DOHH2 (cell line): Measurements from ENCODE around the gene USP6NL.

ENCODE experiments used
- H3F3A ChIP-seq: fragments of 200-600 bp; sonication (generic), shearing (Covaris generic); 2 replicates; pipeline ENCODE4 v1.6.0; 2016; ENCODE audit warnings: antibody characterized with exemption, mild to moderate bottlenecking; ENCODE audit not compliant: control insufficient read depth, insufficient read depth
- H3K27ac ChIP-seq: fragments of 200-600 bp; sonication (generic); 2 replicates; pipeline ENCODE4 v1.5.1; 2014; ENCODE audit warnings: low read depth, mild to moderate bottlenecking, low read length, moderate library complexity
- H3K27me3 ChIP-seq: fragments of 200-600 bp; sonication (generic); 2 replicates; pipeline ENCODE4 v1.6.1; 2014; ENCODE audit warnings: mild to moderate bottlenecking, low read length, mixed read lengths; ENCODE audit not compliant: control insufficient read depth
- H3K36me3 ChIP-seq: fragments of 200-600 bp; sonication (generic); 2 replicates; pipeline ENCODE4 v1.6.1; 2014; ENCODE audit warnings: mild to moderate bottlenecking, low read length, moderate library complexity, mixed read lengths; ENCODE audit not compliant: control insufficient read depth
- H3K4me1 ChIP-seq: fragments of 200-600 bp; sonication (generic); 2 replicates; pipeline ENCODE4 v1.6.1; 2014; ENCODE audit warnings: mild to moderate bottlenecking, low read length, mixed read lengths; ENCODE audit not compliant: control insufficient read depth
- H3K4me2 ChIP-seq: fragments of 200-600 bp; sonication (generic); 2 replicates; pipeline ENCODE4 v1.6.0; 2014; ENCODE audit warnings: mild to moderate bottlenecking, low read length, moderate library complexity
- H3K4me3 ChIP-seq: fragments of 200-600 bp; sonication (generic); 2 replicates; pipeline ENCODE4 v1.5.1; 2014; ENCODE audit warnings: mild to moderate bottlenecking, low read length, mixed read lengths
- H3K79me2 ChIP-seq: fragments of 200-600 bp; sonication (generic); 2 replicates; pipeline ENCODE4 v1.6.1; 2014; ENCODE audit warnings: mild to moderate bottlenecking, low read length, mixed read lengths; ENCODE audit not compliant: control insufficient read depth
- H3K9me2 ChIP-seq: fragments of 200-600 bp; sonication (generic); replicated peaks from 2 replicates; pipeline ENCODE4 v1.6.1; 2014; ENCODE audit warnings: mild to moderate bottlenecking, low read length, mixed read lengths; ENCODE audit not compliant: control insufficient read depth
- H3K9me3 ChIP-seq: fragments of 200-600 bp; sonication (generic); 2 replicates; pipeline ENCODE4 v1.6.1; 2014; ENCODE audit warnings: antibody characterized with exemption, low read length, mixed read lengths; ENCODE audit not compliant: control insufficient read depth, insufficient read depth
- H4K20me1 ChIP-seq: fragments of 200-600 bp; sonication (generic); 2 replicates; pipeline ENCODE4 v1.6.0; 2014; ENCODE audit warnings: low read depth, mild to moderate bottlenecking, antibody characterized with exemption, low read length, moderate library complexity; ENCODE audit not compliant: control insufficient read depth, insufficient read depth
- CTCF ChIP-seq: fragments of 200-600 bp; sonication (generic); IDR thresholded peaks from one replicate; pipeline ENCODE4 v1.5.1; 2014; ENCODE audit warnings: antibody characterized with exemption, mild to moderate bottlenecking, low read depth, low read length; ENCODE audit not compliant: poor library complexity, severe bottlenecking
- EZH2phosphoT487 ChIP-seq: fragments of 200-600 bp; sonication (generic); IDR thresholded peaks from 2 replicates; pipeline ENCODE4 v1.6.1; 2017; ENCODE audit warnings: borderline replicate concordance, mild to moderate bottlenecking, antibody characterized with exemption, low read length, moderate library complexity, mixed read lengths

USP6NL gene

GRCh38 chr10:11404901-11405300 is 206.5 kb downstream of the USP6NL start:
- no peaks in the 10 kb centered on the region for H3K79me2 ChIP-seq
- no peaks in the 10 kb centered on the region for H3K36me3 ChIP-seq
- H3K4me2 ChIP-seq, result no peak overlapping the region
- no peaks in the 10 kb centered on the region for H3K9me3 ChIP-seq
- H4K20me1 ChIP-seq, result no peaks in the 10 kb centered on the region
- H3K9me2 ChIP-seq, result no peaks in the 10 kb centered on the region
- no peaks in the 10 kb centered on the region; the same call in 1 of the 2 replicates for H3K27me3 ChIP-seq
- no peak overlapping the region for H3K4me3 ChIP-seq
- TF ChIP-seq CTCF (no peak), EZH2phosphoT487 (no peak)
- H3K4me1 ChIP-seq, result peaks cover 13% of the 10 kb centered on the region
- H3K27ac ChIP-seq, result no peak overlapping the region
- no peaks in the 10 kb centered on the region for H3F3A ChIP-seq
